Lung (tissue), 12 donors: ENCODE measurements around the gene SGCE. TPM values are rescaled to one million over a fixed set of nuclear protein-coding genes. Genes with fewer than 3 reads are reported as not detected.
A peak's percentile ranks its signal among the peaks of the same experiment; 100 is the strongest.

ENCODE experiments used
- ATAC-seq: fragments of 200-7000 bp; cut with Tn5 transposase; one replicate; pipeline ENCODE4 v1.9.1; 2020; ENCODE audit warnings: moderate number of reproducible peaks; ENCODE audit not compliant: insufficient read depth, low FRiP score
- DNase-seq, 3 donors: peaks; one replicate each; pipeline ENCODE4 v3.0.0-alpha.2; 2013 to 2017
- H3K27ac ChIP-seq, 2 donors: one replicate each; pipeline ENCODE4 v1.5.1; 2013; ENCODE audit warnings: mild to moderate bottlenecking in 2 of 2, moderate library complexity in 2 of 2, control low read depth in 1 of 2, inconsistent platforms in 1 of 2, low read depth in 1 of 2, low read length in 1 of 2
- H3K27me3 ChIP-seq, 3 donors: one replicate each; pipeline ENCODE4 v1.5.1; 2013; ENCODE audit warnings: low read length in 2 of 3; ENCODE audit not compliant: control insufficient read depth in 3 of 3, insufficient read depth in 3 of 3
- H3K36me3 ChIP-seq, 4 donors: one replicate each; pipeline ENCODE4 v1.5.1; 2013; ENCODE audit warnings: low read length in 4 of 4, mild to moderate bottlenecking in 1 of 4, moderate library complexity in 1 of 4; ENCODE audit not compliant: control insufficient read depth in 4 of 4, insufficient read depth in 4 of 4
- H3K4me1 ChIP-seq, 5 donors: one replicate each; pipeline ENCODE4 v1.5.1; 2013; ENCODE audit warnings: low read length in 5 of 5, mild to moderate bottlenecking in 2 of 5, moderate library complexity in 1 of 5; ENCODE audit not compliant: control insufficient read depth in 5 of 5, insufficient read depth in 5 of 5
- H3K4me3 ChIP-seq: one replicate; pipeline ENCODE4 v1.5.1; 2013; ENCODE audit warnings: mild to moderate bottlenecking, control low read depth, moderate library complexity
- H3K9ac ChIP-seq, 2 donors: one replicate each; pipeline ENCODE4 v1.5.1; 2013; ENCODE audit warnings: low read length in 2 of 2, control low read depth in 1 of 2; ENCODE audit not compliant: insufficient read depth in 1 of 2
- H3K9me3 ChIP-seq, 4 donors: one replicate each; pipeline ENCODE4 v1.5.1; 2013; ENCODE audit warnings: low read length in 3 of 4, mild to moderate bottlenecking in 1 of 4, moderate library complexity in 1 of 4; ENCODE audit not compliant: control insufficient read depth in 4 of 4, insufficient read depth in 3 of 4
- WGBS, 2 donors: extraction: QIAGEN DNeasy Blood & Tissue Kit; methylation state at CpG; one replicate each; pipeline ENCODE4 v1.1.7; 2013; 5-methylcytosine and 5-hydroxymethylcytosine counted together
- polyA plus RNA-seq, 2 donors: library from polyadenylated mRNA; stranded (reverse); fragments of 200-250 nt; gene quantifications; one replicate each; pipeline ENCODE4 v1.2.1, GENCODE V29; 2013
- total RNA-seq, 2 donors: library from RNA; depleted of rRNA in 1 of 2; stranded (reverse); fragments of >200 nt in 1 of 2; gene quantifications; one replicate each; pipeline ENCODE4 v1.2.1, GENCODE V29; 2014 to 2021
- TF ChIP-seq, protein P1 (sequence below): IDR thresholded peaks from 2 replicates; pipeline ENCODE4 v1.5.1; 2012; ENCODE audit warnings: mild to moderate bottlenecking; ENCODE audit errors: control extremely low read depth, extremely low read depth
- donor health status: control.
- donor health status: control.
- donor health status: Bipolar disorder and iron deficiency.
- donor health status: healthy.
- donor health status: DM: yes; HTN: yes; CAD: no.

SGCE gene
- total and polyA plus RNA-seq, 4 donors, result 22.9 to 171 (median 32.9) TPM

DNA sequence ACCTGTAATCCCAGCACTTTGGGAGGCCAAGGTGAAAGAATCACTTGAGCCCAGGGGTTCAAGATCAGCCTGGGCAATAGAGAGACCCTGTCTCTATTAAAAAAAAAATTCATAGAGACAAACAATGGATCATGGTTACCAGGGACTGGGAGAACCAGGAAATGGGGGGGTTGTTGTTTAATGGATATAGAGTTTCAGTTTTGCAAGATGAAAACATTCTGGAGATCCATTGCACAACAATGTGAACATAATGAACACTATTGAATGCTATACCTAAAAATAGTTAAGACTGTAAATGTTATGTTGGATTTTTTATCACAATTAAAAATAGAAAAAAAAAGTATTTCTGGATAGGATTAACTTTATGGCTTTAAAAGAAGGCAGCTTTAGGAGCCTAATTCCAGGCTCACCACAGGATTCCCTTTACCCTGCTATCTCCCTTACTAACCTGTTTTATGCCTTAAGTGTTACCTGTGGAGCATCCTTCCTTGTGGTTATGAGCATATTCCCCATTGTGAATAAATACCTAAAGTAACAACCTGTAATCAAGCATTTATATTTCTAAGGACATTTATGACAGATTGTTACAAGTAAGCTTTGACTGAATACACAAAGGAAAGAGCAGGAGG is 45.1 kb upstream of the SGCE start:
- H3K9me3 ChIP-seq, result no peaks in the 10 kb centered on the region
- no peak overlapping the region for H3K4me3 ChIP-seq
- ATAC-seq (no peak), DNase-seq (peak in 2 of 3 donors; percentile 17 to 18)
- H3K27me3 ChIP-seq, result no peaks in the 10 kb centered on the region
- H3K27ac ChIP-seq, result no peak overlapping the region
- TF ChIP-seq, protein P1, sequence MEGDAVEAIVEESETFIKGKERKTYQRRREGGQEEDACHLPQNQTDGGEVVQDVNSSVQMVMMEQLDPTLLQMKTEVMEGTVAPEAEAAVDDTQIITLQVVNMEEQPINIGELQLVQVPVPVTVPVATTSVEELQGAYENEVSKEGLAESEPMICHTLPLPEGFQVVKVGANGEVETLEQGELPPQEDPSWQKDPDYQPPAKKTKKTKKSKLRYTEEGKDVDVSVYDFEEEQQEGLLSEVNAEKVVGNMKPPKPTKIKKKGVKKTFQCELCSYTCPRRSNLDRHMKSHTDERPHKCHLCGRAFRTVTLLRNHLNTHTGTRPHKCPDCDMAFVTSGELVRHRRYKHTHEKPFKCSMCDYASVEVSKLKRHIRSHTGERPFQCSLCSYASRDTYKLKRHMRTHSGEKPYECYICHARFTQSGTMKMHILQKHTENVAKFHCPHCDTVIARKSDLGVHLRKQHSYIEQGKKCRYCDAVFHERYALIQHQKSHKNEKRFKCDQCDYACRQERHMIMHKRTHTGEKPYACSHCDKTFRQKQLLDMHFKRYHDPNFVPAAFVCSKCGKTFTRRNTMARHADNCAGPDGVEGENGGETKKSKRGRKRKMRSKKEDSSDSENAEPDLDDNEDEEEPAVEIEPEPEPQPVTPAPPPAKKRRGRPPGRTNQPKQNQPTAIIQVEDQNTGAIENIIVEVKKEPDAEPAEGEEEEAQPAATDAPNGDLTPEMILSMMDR, result no peak
- H3K36me3 ChIP-seq, result no peaks in the 10 kb centered on the region
- H3K4me1 ChIP-seq, result peaks cover 0 to 33% (median 9%) of the 10 kb centered on the region in 5 donors
- H3K9ac ChIP-seq, result no peak overlapping the region

DNA sequence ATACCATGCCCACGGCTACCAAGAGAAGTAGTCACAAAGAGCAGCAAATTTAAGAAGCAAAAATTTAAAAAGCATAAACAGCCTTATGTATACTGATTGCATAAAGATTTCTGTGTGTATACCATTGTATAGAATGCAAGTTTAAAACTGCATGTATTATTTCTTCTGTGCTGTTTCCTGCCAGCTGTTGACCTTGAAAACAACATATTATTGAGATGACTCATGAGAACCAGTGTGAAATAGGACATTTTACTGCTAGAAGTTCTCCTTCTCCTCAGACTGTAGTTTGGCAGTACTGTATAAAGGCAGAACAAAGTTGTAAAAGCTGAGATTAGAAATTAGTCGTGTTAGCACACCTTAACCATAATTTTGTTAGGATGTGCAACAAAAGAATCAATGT is 42.3 kb upstream of the SGCE start:
- peak in 2 of 3 donors; percentile 80 to 85 for DNase-seq

DNA sequence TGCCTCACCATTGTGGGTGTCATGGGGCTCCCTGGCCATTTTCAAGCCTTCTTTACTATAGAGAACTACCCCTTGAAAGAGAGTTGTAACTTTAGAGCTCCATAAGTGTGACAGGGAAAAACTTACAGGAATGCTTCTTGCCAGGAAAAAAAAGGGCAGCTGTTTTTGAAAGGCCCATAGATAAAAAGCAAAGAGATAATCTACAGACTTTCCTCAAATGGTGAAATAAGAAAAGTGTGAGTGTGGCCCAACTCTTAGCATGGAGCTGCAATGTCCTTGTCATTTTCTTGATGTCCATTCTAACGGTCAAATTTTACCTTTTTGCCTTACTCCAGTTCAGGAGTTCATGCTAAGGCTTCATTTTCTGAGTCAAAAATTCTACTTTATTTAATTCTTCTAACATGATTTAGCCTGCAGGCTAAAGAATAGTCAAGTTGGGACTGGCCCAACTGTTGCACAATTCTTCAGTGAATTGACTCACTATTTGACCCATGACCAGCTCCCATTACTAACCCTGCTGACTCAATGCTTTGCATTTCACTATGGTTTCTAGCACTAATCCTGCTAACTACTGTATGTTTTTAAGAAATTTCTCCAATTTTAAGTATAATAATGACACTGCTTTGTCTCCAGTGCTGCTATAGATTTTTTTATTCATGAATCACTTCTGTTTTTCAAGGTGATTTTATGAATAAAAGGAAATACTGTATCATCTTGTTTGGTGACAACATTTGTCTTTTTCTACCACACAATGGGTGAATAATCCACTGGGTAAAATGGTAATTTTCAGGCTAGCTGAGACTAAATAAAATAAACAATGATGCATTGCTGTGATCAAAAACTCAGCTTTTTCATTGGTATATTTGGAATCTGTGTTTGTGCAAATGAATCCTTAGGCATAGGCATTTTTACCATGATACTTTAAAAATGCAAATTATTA is 41.4 kb upstream of the SGCE start:
- WGBS, 2 donors, result 78 to 82% methylated on average over 1 of the region's 1 CpG
- no peaks in the 10 kb centered on the region for H3K27me3 ChIP-seq
- DNase-seq (peak; percentile 72 to 93 (median 85)), ATAC-seq (peak; percentile 82)
- no peaks in the 10 kb centered on the region for H3K9me3 ChIP-seq
- H3K4me3 ChIP-seq, result no peak overlapping the region
- H3K27ac ChIP-seq, result no peak overlapping the region
- TF ChIP-seq, protein P1, result no peak
- H3K9ac ChIP-seq, result no peak overlapping the region
- peaks cover 0 to 30% (median 4%) of the 10 kb centered on the region in 5 donors for H3K4me1 ChIP-seq
- no peaks in the 10 kb centered on the region for H3K36me3 ChIP-seq

More for the DNA sequence above, 42.3 kb upstream of the SGCE start:
- Histone ChIP-seq H3K9me3 (no peaks in the 10 kb centered on the region), H3K27ac (no peak overlapping the region), H3K4me3 (no peak overlapping the region), H3K27me3 (no peaks in the 10 kb centered on the region), H3K36me3 (no peaks in the 10 kb centered on the region), H3K4me1 (peaks cover 0 to 33% (median 9%) of the 10 kb centered on the region in 5 donors), H3K9ac (peak overlapping the region in 1 of 2 donors; percentile 58)
- TF ChIP-seq, protein P1, result no peak
- no peak for ATAC-seq
- 55 to 66% methylated on average over 2 of the region's 2 CpGs for WGBS, 2 donors
